Tibial nerve (tissue), 4 donors: Measurements from ENCODE around the gene TMEM272. TPM values are rescaled to one million over a fixed set of nuclear protein-coding genes. Genes with fewer than 3 reads are reported as not detected.

ENCODE experiments used
- DNase-seq, 2 donors: peaks; one replicate each; pipeline ENCODE4 v3.0.0-alpha.2; 2019; ENCODE audit warnings: low spot score in 2 of 2
- H3K27ac ChIP-seq, 4 donors: fragments of 200-600 bp; sonication (generic) in 3 of 4; one replicate each; pipeline ENCODE4 v1.5.1; 2017 to 2019; ENCODE audit warnings: mild to moderate bottlenecking in 1 of 4
- H3K27me3 ChIP-seq, 2 donors: fragments of 200-600 bp; sonication (generic) in 1 of 2; one replicate each; pipeline versions ENCODE4 v1.5.1 to v1.6.0; 2017 to 2019
- H3K36me3 ChIP-seq, 3 donors: fragments of 200-600 bp; sonication (generic); one replicate each; pipeline ENCODE4 v1.5.1; 2018 to 2019
- H3K4me1 ChIP-seq, 4 donors: fragments of 200-600 bp; sonication (generic) in 3 of 4; one replicate each; pipeline ENCODE4 v1.5.1; 2017 to 2019
- H3K4me3 ChIP-seq, 4 donors: fragments of 200-600 bp; sonication (generic) in 3 of 4; one replicate each; pipeline ENCODE4 v1.5.1; 2017 to 2019; ENCODE audit warnings: mild to moderate bottlenecking in 1 of 4, moderate library complexity in 1 of 4
- H3K9me3 ChIP-seq, 4 donors: fragments of 200-600 bp; sonication (generic) in 3 of 4; one replicate each; pipeline ENCODE4 v1.5.1; 2017 to 2019
- CTCF ChIP-seq, 5 experiments: fragments of 200-600 bp in 3 of 5; fragments of 450-650 bp in 2 of 5; sonication (generic) in 3 of 5; IDR thresholded peaks; one replicate each; pipeline ENCODE4 v1.5.1; 2016 to 2019; ENCODE audit warnings: antibody characterized with exemption in 5 of 5, mild to moderate bottlenecking in 3 of 5, moderate library complexity in 2 of 5
- EP300 ChIP-seq, 2 donors: sonication (generic); formaldehyde crosslinking; IDR thresholded peaks; one replicate each; pipeline ENCODE4 v1.6.1; 2017; ENCODE audit warnings: antibody characterized with exemption in 2 of 2, mild to moderate bottlenecking in 1 of 2
- POLR2A ChIP-seq, 2 donors: fragments of 450-650 bp; IDR thresholded peaks; one replicate each; pipeline ENCODE4 v1.6.1; 2017; ENCODE audit warnings: antibody characterized with exemption in 2 of 2, mild to moderate bottlenecking in 2 of 2, moderate library complexity in 2 of 2
- WGBS, 2 donors: methylation state at CpG; one replicate each; pipeline ENCODE4 v1.1.5; 2018; 5-methylcytosine and 5-hydroxymethylcytosine counted together
- total RNA-seq, 4 donors: library from RNA; depleted of rRNA; stranded (reverse); fragments of >200 nt; gene quantifications; one replicate each; pipeline ENCODE4 v1.1.0, GENCODE V29; 2016

The TMEM272 gene
- total RNA-seq, 4 donors from 2014 or later, result not detected

DNA sequence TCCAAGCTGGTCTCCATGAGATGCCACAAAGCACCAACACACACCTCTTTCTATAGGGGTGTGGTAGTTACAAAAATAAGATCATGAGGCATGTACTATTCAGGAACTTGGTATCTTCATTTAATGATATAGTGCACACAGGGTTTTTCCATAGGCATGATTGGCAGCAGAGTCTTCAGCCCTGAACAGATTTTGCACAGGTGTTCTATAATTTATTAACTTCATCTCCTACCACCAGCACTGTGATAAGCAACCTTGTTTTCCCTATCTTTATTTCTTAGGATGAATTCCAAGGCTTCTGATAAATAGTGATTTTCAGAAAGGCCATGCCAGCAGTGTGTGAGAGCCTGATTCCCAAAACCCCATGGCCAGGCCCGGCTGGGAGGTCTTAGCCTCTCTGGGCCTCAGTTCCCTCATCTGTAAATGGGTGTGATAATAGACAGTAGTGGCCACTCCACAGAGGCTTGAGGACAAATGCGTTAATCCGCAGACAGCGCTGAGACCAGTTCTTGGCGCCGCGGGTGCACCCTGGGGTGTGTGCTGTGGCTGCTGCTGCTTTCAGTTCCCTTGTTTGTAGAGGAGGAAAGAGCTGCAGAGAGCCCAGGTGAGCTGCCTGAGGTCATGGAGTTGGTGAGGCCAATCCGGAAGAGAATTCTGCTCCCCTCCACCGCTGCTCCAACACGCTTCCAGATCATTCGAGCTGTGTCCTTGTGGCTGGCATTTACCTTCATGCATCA lies 74.1 kb downstream of the TMEM272 start:
- Histone ChIP-seq H3K27me3 (no peaks in the 10 kb centered on the region), H3K36me3 (peaks cover 0 to 59% (median 0%) of the 10 kb centered on the region in 3 donors), H3K4me1 (peaks cover 0 to 34% (median 16%) of the 10 kb centered on the region in 4 donors), H3K27ac (peak overlapping the region; percentile 79 to 96 (median 85)), H3K9me3 (no peaks in the 10 kb centered on the region), H3K4me3 (no peak overlapping the region)
- no peak for TF ChIP-seq CTCF (IDR thresholded peaks at IDR 0.05)
- TF ChIP-seq POLR2A (IDR thresholded peaks at IDR 0.05), result no peak
- TF ChIP-seq EP300 (IDR thresholded peaks at IDR 0.05), result no peak
- DNase-seq, result no peak
- WGBS, 2 donors, result 90 to 92% methylated on average over 11 of the region's 11 CpGs

GRCh38 chr13:51770160-51770559 lies 74.8 kb downstream of the TMEM272 start:
- no peak for DNase-seq
- TF ChIP-seq POLR2A (IDR thresholded peaks at IDR 0.05) (no peak), EP300 (IDR thresholded peaks at IDR 0.05) (no peak), CTCF (IDR thresholded peaks at IDR 0.05) (no peak)
- Histone ChIP-seq H3K27me3 (no peaks in the 10 kb centered on the region), H3K27ac (peak overlapping the region; percentile 79 to 96 (median 85)), H3K4me3 (no peak overlapping the region), H3K4me1 (peaks cover 0 to 40% (median 16%) of the 10 kb centered on the region in 4 donors), H3K36me3 (peaks cover 0 to 62% (median 0%) of the 10 kb centered on the region in 3 donors), H3K9me3 (no peaks in the 10 kb centered on the region)
- WGBS, 2 donors, result 82 to 94% methylated on average over 6 of the region's 6 CpGs

GRCh38 chr13:51769455-51770127 lies 75.4 kb downstream of the TMEM272 start:
- TF ChIP-seq POLR2A (IDR thresholded peaks at IDR 0.05) (peak in 1 of 2 donors; percentile 42), EP300 (IDR thresholded peaks at IDR 0.05) (peak; percentile 98), CTCF (IDR thresholded peaks at IDR 0.05) (no peak)
- H3K4me1 ChIP-seq, result peaks cover 0 to 46% (median 19%) of the 10 kb centered on the region in 4 donors
- DNase-seq, result peak; percentile 75 to 80
- H3K9me3 ChIP-seq, result no peaks in the 10 kb centered on the region
- peaks cover 0 to 62% (median 0%) of the 10 kb centered on the region in 3 donors for H3K36me3 ChIP-seq
- no peak overlapping the region for H3K4me3 ChIP-seq
- peak overlapping the region; percentile 79 to 96 (median 85) for H3K27ac ChIP-seq
- H3K27me3 ChIP-seq, result no peaks in the 10 kb centered on the region
- WGBS, 2 donors, result 42 to 47% methylated on average over 11 of the region's 11 CpGs

- Histone ChIP-seq H3K36me3 (peaks cover 0 to 60% (median 0%) of the 10 kb centered on the region in 3 donors), H3K4me3 (no peak overlapping the region), H3K4me1 (peaks cover 0 to 52% (median 22%) of the 10 kb centered on the region in 4 donors), H3K27me3 (no peaks in the 10 kb centered on the region), H3K27ac (peak overlapping the region; percentile 79 to 96 (median 85)), H3K9me3 (no peaks in the 10 kb centered on the region)
- WGBS, 2 donors, result 90 to 91% methylated on average over 16 to 19 of the region's 19 CpGs
- TF ChIP-seq CTCF (IDR thresholded peaks at IDR 0.05) (no peak), POLR2A (IDR thresholded peaks at IDR 0.05) (no peak), EP300 (IDR thresholded peaks at IDR 0.05) (no peak)
- DNase-seq, result no peak
These were observed 76.0 kb downstream of the TMEM272 start for GRCh38 chr13:51768976-51769375.
